GM21723 (cell line): ENCODE results near the gene DNALI1.
"Not testable (repeated sequence)": the region's sequence is repeated elsewhere in the genome, so short reads cannot be mapped to it uniquely, and the experiment has no call there.

Source experiments
- ATAC-seq: cut with Tn5 transposase; IDR thresholded peaks from one replicate; pipeline ENCODE4 v1.9.1; 2021; ENCODE audit warnings: mild to moderate bottlenecking, moderate library complexity; ENCODE audit not compliant: unreplicated experiment

DNALI1 gene

GRCh38 chr1:37556712-37557196 lies at the start of gene DNALI1:
Gene DNALI1, plus strand, starts transcription at chr1:37556940. Its CDS starts 55 bp downstream, at chr1:37556995.
- no peak for ATAC-seq

- no peak for ATAC-seq
These were observed 47.6 kb upstream of the DNALI1 start for GRCh38 chr1:37509181-37509580.

GRCh38 chr1:37513795-37514349 lies 42.9 kb upstream of the DNALI1 start:
- ATAC-seq = peak; percentile 36

GRCh38 chr1:37514350-37515184 lies 42.2 kb upstream of the DNALI1 start, which contains the start of gene MEAF6:
Gene MEAF6, minus strand, starts transcription at chr1:37514766. Its CDS starts 20 bp downstream, at chr1:37514746.
- peak; percentile 87 for ATAC-seq

GRCh38 chr1:37515185-37516034 lies 41.3 kb upstream of the DNALI1 start:
- no peak for ATAC-seq

GRCh38 chr1:37517569-37517968 lies 39.2 kb upstream of the DNALI1 start:
- ATAC-seq = no peak

GRCh38 chr1:37518241-37518640 lies 38.5 kb upstream of the DNALI1 start:
- ATAC-seq = not testable (repeated sequence)

GRCh38 chr1:37518929-37519328 lies 37.8 kb upstream of the DNALI1 start:
- ATAC-seq = not testable (repeated sequence)

GRCh38 chr1:37519613-37520012 lies 37.1 kb upstream of the DNALI1 start:
- no peak for ATAC-seq

GRCh38 chr1:37529888-37530287 lies 26.9 kb upstream of the DNALI1 start:
- not testable (repeated sequence) for ATAC-seq

- not testable (repeated sequence) for ATAC-seq
These were observed 24.2 kb upstream of the DNALI1 start for GRCh38 chr1:37532418-37533156.

GRCh38 chr1:37533317-37534093 lies 23.2 kb upstream of the DNALI1 start:
- no peak for ATAC-seq

- ATAC-seq = no peak
These were observed 19.4 kb upstream of the DNALI1 start for GRCh38 chr1:37537378-37537777.

GRCh38 chr1:37539154-37539553 lies 17.6 kb upstream of the DNALI1 start:
- ATAC-seq = not testable (repeated sequence)

GRCh38 chr1:37540036-37540785 lies 16.5 kb upstream of the DNALI1 start:
- no peak for ATAC-seq

- ATAC-seq = no peak
These were observed 12.2 kb upstream of the DNALI1 start for GRCh38 chr1:37544530-37544929.

GRCh38 chr1:37545019-37545418 lies 11.7 kb upstream of the DNALI1 start:
- ATAC-seq = no peak

- ATAC-seq = no peak
These were observed 7.4 kb upstream of the DNALI1 start for GRCh38 chr1:37549341-37549740.

GRCh38 chr1:37553598-37553926 lies 3.2 kb upstream of the DNALI1 start:
- no peak for ATAC-seq
